ENCODE results near the gene CXXC5.

DNA sequence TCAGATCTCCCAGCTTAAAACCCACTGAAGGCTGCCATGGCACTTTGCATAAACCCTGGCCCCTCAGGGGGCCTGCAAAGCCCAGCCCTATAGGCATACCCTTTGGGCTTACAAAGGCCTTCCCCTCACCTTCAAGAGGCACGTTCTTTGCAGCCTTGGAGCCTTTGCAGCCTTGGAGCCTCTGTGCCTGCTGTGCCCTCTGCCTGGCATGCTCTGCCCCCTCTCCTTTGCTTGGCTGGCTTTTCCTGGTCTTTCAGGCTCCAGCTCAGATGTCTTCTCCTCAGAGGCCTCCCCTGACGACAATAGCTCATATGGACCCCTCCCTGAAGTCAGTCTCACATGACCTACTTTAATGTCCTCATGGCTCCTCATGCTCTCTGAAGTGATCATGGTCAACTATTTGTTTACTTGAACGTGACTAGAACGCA lies 60.3 kb downstream of the CXXC5 start:
- TF ChIP-seq, protein P1, sequence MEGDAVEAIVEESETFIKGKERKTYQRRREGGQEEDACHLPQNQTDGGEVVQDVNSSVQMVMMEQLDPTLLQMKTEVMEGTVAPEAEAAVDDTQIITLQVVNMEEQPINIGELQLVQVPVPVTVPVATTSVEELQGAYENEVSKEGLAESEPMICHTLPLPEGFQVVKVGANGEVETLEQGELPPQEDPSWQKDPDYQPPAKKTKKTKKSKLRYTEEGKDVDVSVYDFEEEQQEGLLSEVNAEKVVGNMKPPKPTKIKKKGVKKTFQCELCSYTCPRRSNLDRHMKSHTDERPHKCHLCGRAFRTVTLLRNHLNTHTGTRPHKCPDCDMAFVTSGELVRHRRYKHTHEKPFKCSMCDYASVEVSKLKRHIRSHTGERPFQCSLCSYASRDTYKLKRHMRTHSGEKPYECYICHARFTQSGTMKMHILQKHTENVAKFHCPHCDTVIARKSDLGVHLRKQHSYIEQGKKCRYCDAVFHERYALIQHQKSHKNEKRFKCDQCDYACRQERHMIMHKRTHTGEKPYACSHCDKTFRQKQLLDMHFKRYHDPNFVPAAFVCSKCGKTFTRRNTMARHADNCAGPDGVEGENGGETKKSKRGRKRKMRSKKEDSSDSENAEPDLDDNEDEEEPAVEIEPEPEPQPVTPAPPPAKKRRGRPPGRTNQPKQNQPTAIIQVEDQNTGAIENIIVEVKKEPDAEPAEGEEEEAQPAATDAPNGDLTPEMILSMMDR (IDR thresholded peaks at IDR 0.05; ENCODE audit: insufficient read depth, low read depth, low read length), result no peak
- TF ChIP-seq EZH2 (IDR thresholded peaks at IDR 0.05; ENCODE audit: insufficient read depth, low read length), result no peak
